ENCODE data around the gene SPATA4. TPM values are rescaled to one million over a fixed set of nuclear protein-coding genes. Genes with fewer than 3 reads are reported as not detected.
A peak's percentile ranks its signal among the peaks of the same experiment; 100 is the strongest.

Gene SPATA4
- polyA plus RNA-seq (2013, experiment 1 of 2) = not detected
- polyA plus RNA-seq (2013, experiment 2 of 2) = not detected

GRCh38 chr4:176195184-176195978 lies at the start of gene SPATA4:
SPATA4 (minus strand) TSS chr4:176195585; CDS start chr4:176195562, 23 bp downstream.
- H3K36me3 ChIP-seq (ENCODE audit: insufficient read depth, low read length) = no peaks in the 10 kb centered on the region
- H3K4me3 ChIP-seq (ENCODE audit: low read length) = peak within 1 kb of the TSS; percentile 65
- peak within 1 kb of the TSS; percentile 43; the same call in 1 of the 2 replicates for H3K27ac ChIP-seq (ENCODE audit: low read depth, low read length)
- H3K9me3 ChIP-seq (ENCODE audit: insufficient read depth, low read depth, low read length) = 0 out of 2 replicates have a peak, but pooled peaks cover under 1% of the 10 kb centered on the region
- WGBS = 2% methylated on average over 45 of the region's 45 CpGs
- peaks cover 9% of the 10 kb centered on the region for H3K4me1 ChIP-seq (ENCODE audit: insufficient read depth, low read length)
- no peaks in the 10 kb centered on the region for H3K27me3 ChIP-seq (ENCODE audit: insufficient read depth, low read length)
- peak within 1 kb of the TSS; percentile 39; the same call in 1 of the 2 replicates for H3K9ac ChIP-seq (ENCODE audit: low read depth, low read length)

GRCh38 chr4:176242764-176243347 lies 47.5 kb upstream of the SPATA4 start:
- Histone ChIP-seq H3K4me1 (ENCODE audit: insufficient read depth, low read length) (peaks cover 5% of the 10 kb centered on the region; the same call in 1 of the 2 replicates), H3K9ac (ENCODE audit: low read depth, low read length) (no peak overlapping the region), H3K4me3 (ENCODE audit: low read length) (no peak overlapping the region), H3K36me3 (ENCODE audit: insufficient read depth, low read length) (no peaks in the 10 kb centered on the region), H3K9me3 (ENCODE audit: insufficient read depth, low read depth, low read length) (no peaks in the 10 kb centered on the region), H3K27ac (ENCODE audit: low read depth, low read length) (no peak overlapping the region), H3K27me3 (ENCODE audit: insufficient read depth, low read length) (no peaks in the 10 kb centered on the region)
- 86% methylated on average over 1 of the region's 1 CpG for WGBS

- no peak overlapping the region for H3K27ac ChIP-seq (ENCODE audit: low read depth, low read length)
Observed at GRCh38 chr4:176241703-176242102, 46.3 kb upstream of the SPATA4 start.

GRCh38 chr4:176238826-176239225 lies 43.4 kb upstream of the SPATA4 start:
- peaks cover 5% of the 10 kb centered on the region; the same call in 1 of the 2 replicates for H3K4me1 ChIP-seq (ENCODE audit: insufficient read depth, low read length)
- H3K4me3 ChIP-seq (ENCODE audit: low read length) = no peak overlapping the region
- no peaks in the 10 kb centered on the region for H3K36me3 ChIP-seq (ENCODE audit: insufficient read depth, low read length)
- H3K27ac ChIP-seq (ENCODE audit: low read depth, low read length) = no peak overlapping the region
- H3K9me3 ChIP-seq (ENCODE audit: insufficient read depth, low read depth, low read length) = no peaks in the 10 kb centered on the region
- WGBS = 0% methylated on average over 1 of the region's 4 CpGs
- H3K27me3 ChIP-seq (ENCODE audit: insufficient read depth, low read length) = no peaks in the 10 kb centered on the region
- H3K9ac ChIP-seq (ENCODE audit: low read depth, low read length) = no peak overlapping the region

More at GRCh38 chr4:176241703-176242102, 46.3 kb upstream of the SPATA4 start:
- H3K36me3 ChIP-seq (ENCODE audit: insufficient read depth, low read length) = no peaks in the 10 kb centered on the region
- H3K9me3 ChIP-seq (ENCODE audit: insufficient read depth, low read depth, low read length) = no peaks in the 10 kb centered on the region
- H3K9ac ChIP-seq (ENCODE audit: low read depth, low read length) = no peak overlapping the region
- H3K4me1 ChIP-seq (ENCODE audit: insufficient read depth, low read length) = peaks cover 5% of the 10 kb centered on the region; the same call in 1 of the 2 replicates
- WGBS = 98% methylated on average over 7 of the region's 8 CpGs
- no peak overlapping the region for H3K4me3 ChIP-seq (ENCODE audit: low read length)
- no peaks in the 10 kb centered on the region for H3K27me3 ChIP-seq (ENCODE audit: insufficient read depth, low read length)

GRCh38 chr4:176238157-176238610 lies 42.8 kb upstream of the SPATA4 start:
- H3K4me3 ChIP-seq (ENCODE audit: low read length) = no peak overlapping the region
- WGBS = 94% methylated on average over 7 of the region's 7 CpGs
- no peak overlapping the region for H3K9ac ChIP-seq (ENCODE audit: low read depth, low read length)
- H3K27ac ChIP-seq (ENCODE audit: low read depth, low read length) = no peak overlapping the region
- H3K27me3 ChIP-seq (ENCODE audit: insufficient read depth, low read length) = no peaks in the 10 kb centered on the region
- H3K9me3 ChIP-seq (ENCODE audit: insufficient read depth, low read depth, low read length) = no peaks in the 10 kb centered on the region
- peaks cover 5% of the 10 kb centered on the region; the same call in 1 of the 2 replicates for H3K4me1 ChIP-seq (ENCODE audit: insufficient read depth, low read length)
- H3K36me3 ChIP-seq (ENCODE audit: insufficient read depth, low read length) = no peaks in the 10 kb centered on the region

- Histone ChIP-seq H3K36me3 (ENCODE audit: insufficient read depth, low read length) (no peaks in the 10 kb centered on the region), H3K27ac (ENCODE audit: low read depth, low read length) (no peak overlapping the region), H3K4me1 (ENCODE audit: insufficient read depth, low read length) (peaks cover 5% of the 10 kb centered on the region; the same call in 1 of the 2 replicates), H3K9me3 (ENCODE audit: insufficient read depth, low read depth, low read length) (no peaks in the 10 kb centered on the region), H3K9ac (ENCODE audit: low read depth, low read length) (no peak overlapping the region), H3K27me3 (ENCODE audit: insufficient read depth, low read length) (no peaks in the 10 kb centered on the region), H3K4me3 (ENCODE audit: low read length) (no peak overlapping the region)
- WGBS = 95% methylated on average over 5 of the region's 5 CpGs
Observed at GRCh38 chr4:176236946-176237345, 41.6 kb upstream of the SPATA4 start.

- H3K36me3 ChIP-seq (ENCODE audit: insufficient read depth, low read length) = no peaks in the 10 kb centered on the region
- no peak overlapping the region for H3K9ac ChIP-seq (ENCODE audit: low read depth, low read length)
- H3K4me1 ChIP-seq (ENCODE audit: insufficient read depth, low read length) = peaks cover 5% of the 10 kb centered on the region; the same call in 1 of the 2 replicates
- no peaks in the 10 kb centered on the region for H3K9me3 ChIP-seq (ENCODE audit: insufficient read depth, low read depth, low read length)
- 94% methylated on average over 4 of the region's 4 CpGs for WGBS
- H3K27ac ChIP-seq (ENCODE audit: low read depth, low read length) = no peak overlapping the region
- no peaks in the 10 kb centered on the region for H3K27me3 ChIP-seq (ENCODE audit: insufficient read depth, low read length)
- H3K4me3 ChIP-seq (ENCODE audit: low read length) = no peak overlapping the region
Observed at GRCh38 chr4:176230836-176231235, 35.5 kb upstream of the SPATA4 start.

GRCh38 chr4:176229645-176230044 lies 34.3 kb upstream of the SPATA4 start:
- WGBS = 91% methylated on average over 4 of the region's 4 CpGs
- H3K9me3 ChIP-seq (ENCODE audit: insufficient read depth, low read depth, low read length) = no peaks in the 10 kb centered on the region

GRCh38 chr4:176226736-176227135 lies 31.4 kb upstream of the SPATA4 start:
- Histone ChIP-seq H3K4me1 (ENCODE audit: insufficient read depth, low read length) (peaks cover 5% of the 10 kb centered on the region; the same call in 1 of the 2 replicates), H3K27me3 (ENCODE audit: insufficient read depth, low read length) (no peaks in the 10 kb centered on the region), H3K27ac (ENCODE audit: low read depth, low read length) (no peak overlapping the region), H3K4me3 (ENCODE audit: low read length) (no peak overlapping the region), H3K36me3 (ENCODE audit: insufficient read depth, low read length) (no peaks in the 10 kb centered on the region), H3K9ac (ENCODE audit: low read depth, low read length) (no peak overlapping the region), H3K9me3 (ENCODE audit: insufficient read depth, low read depth, low read length) (no peaks in the 10 kb centered on the region)
- 67% methylated on average over 5 of the region's 5 CpGs for WGBS

More at GRCh38 chr4:176229645-176230044, 34.3 kb upstream of the SPATA4 start:
- Histone ChIP-seq H3K27me3 (ENCODE audit: insufficient read depth, low read length) (no peaks in the 10 kb centered on the region), H3K4me1 (ENCODE audit: insufficient read depth, low read length) (peaks cover 5% of the 10 kb centered on the region; the same call in 1 of the 2 replicates), H3K4me3 (ENCODE audit: low read length) (no peak overlapping the region), H3K36me3 (ENCODE audit: insufficient read depth, low read length) (no peaks in the 10 kb centered on the region), H3K27ac (ENCODE audit: low read depth, low read length) (no peak overlapping the region), H3K9ac (ENCODE audit: low read depth, low read length) (no peak overlapping the region)

GRCh38 chr4:176223561-176223960 lies 28.2 kb upstream of the SPATA4 start:
- H3K9me3 ChIP-seq (ENCODE audit: insufficient read depth, low read depth, low read length) = no peaks in the 10 kb centered on the region
- no peaks in the 10 kb centered on the region for H3K4me1 ChIP-seq (ENCODE audit: insufficient read depth, low read length)
- no peaks in the 10 kb centered on the region for H3K36me3 ChIP-seq (ENCODE audit: insufficient read depth, low read length)
- no peak overlapping the region for H3K9ac ChIP-seq (ENCODE audit: low read depth, low read length)
- H3K27me3 ChIP-seq (ENCODE audit: insufficient read depth, low read length) = no peaks in the 10 kb centered on the region
- H3K27ac ChIP-seq (ENCODE audit: low read depth, low read length) = no peak overlapping the region
- no peak overlapping the region for H3K4me3 ChIP-seq (ENCODE audit: low read length)
- WGBS = 68% methylated on average over 2 of the region's 2 CpGs

- 92% methylated on average over 5 of the region's 5 CpGs for WGBS
- Histone ChIP-seq H3K27me3 (ENCODE audit: insufficient read depth, low read length) (no peaks in the 10 kb centered on the region), H3K27ac (ENCODE audit: low read depth, low read length) (no peak overlapping the region), H3K9me3 (ENCODE audit: insufficient read depth, low read depth, low read length) (no peaks in the 10 kb centered on the region), H3K36me3 (ENCODE audit: insufficient read depth, low read length) (no peaks in the 10 kb centered on the region), H3K4me1 (ENCODE audit: insufficient read depth, low read length) (no peaks in the 10 kb centered on the region), H3K9ac (ENCODE audit: low read depth, low read length) (no peak overlapping the region), H3K4me3 (ENCODE audit: low read length) (no peak overlapping the region)
Observed at GRCh38 chr4:176222149-176222548, 26.8 kb upstream of the SPATA4 start.

Data from HUES64 (cell line).